NCI-H446 (cell line): ENCODE measurements around the gene SLC22A6.

Source experiments
- DNase-seq, 2 experiments: peaks; one replicate each; lab custom pipeline; 2025; lab: John Stamatoyannopoulos, UW

The SLC22A6 gene

DNA sequence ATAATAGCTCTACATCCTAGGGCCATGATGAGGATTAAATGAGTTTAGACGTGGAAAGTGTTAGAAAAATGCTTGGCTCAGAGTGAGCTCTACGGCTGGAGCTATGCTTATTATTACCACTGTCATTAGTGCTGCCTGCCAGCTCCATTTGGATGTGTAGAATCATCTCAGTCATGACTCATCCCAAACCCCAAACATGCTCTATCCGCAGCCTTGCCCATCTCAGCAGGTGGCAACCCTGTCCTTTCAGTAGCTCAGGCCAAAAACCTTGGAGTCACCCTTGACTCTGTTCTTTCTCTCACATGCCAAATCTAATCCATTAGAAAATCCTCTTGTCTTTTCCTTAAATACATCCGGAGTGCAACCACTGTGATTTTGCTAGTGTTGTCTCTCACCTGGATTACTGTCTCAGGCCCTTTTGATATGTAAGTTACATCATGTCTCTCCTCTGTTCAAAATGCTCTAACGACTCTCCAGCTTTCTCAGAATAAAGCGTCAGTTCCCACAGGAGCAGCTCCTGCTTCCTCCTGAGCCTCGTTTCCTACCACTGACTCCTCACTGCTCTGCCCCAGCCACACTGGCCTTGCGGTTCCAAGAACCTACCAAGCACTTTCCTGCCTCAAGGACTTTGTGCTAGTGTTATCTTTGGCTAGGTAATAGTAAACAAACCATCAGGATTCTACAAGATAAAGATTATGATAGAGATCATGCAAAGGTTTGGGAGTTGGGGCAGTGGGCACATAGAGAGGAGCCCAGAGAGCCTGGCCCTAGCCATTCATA lies 53.1 kb downstream of the SLC22A6 start:
- peak in 1 of 2 experiments; percentile 53 for DNase-seq

DNA sequence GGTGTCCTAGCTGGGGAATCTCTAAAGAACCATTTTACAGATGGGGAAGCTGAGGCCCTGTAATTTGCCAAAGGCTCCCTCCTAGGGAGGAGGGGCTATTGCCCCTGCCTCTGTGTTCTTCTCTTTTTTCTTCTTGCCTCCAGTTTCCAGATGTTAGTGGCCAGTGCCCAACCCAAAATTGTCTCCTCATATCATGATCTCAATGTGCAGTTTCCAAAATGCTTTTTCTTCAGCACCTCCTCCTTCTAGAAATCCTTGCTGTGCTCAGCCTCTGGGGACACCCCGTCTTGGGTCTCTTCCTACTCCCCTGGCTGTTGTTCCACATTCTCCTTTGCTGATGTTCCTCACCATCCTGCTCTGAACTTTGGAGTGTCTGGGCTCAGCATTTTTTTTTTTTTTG lies 54.1 kb downstream of the SLC22A6 start:
- DNase-seq: no peak

DNA sequence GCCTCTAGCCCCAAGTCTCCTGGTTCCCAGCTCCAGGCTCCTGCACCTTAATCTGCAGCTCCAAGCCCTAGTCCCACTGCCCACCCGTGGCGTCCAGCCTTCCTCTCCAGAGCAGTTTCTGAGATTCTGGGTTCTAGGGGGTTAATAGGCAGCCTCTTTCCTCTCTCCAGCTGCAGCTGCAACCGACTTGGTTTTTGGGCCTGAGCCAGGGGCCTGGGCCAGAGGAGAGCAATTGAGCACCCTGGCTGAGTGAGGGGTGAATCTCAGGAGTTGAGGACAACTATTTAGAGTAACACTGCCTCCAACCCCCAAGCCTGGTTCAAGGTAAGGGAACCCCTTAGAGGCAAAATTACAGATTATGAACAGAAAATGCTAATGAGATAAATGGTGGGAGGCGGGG lies 54.6 kb downstream of the SLC22A6 start:
- DNase-seq: no peak

DNA sequence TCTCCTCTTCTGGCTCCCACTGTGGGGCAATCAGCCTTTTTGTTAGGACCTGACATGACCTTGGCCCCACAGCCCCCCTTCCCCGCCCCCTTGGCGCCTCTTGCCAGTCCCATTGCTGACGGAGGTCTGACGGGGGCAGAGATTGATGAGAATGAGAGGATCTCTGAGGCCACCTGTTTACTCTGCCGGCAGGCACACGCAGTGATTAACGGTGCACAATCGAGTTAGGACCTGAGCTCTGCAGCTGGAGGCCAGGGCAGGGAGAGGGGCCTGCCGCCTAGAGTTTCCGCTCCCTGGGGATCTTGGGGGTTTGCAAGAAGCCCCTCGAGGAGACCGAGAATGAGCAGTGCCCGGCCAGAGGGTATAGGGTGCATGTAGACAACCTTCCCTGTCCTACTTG lies 56.8 kb downstream of the SLC22A6 start:
- DNase-seq: no peak

DNA sequence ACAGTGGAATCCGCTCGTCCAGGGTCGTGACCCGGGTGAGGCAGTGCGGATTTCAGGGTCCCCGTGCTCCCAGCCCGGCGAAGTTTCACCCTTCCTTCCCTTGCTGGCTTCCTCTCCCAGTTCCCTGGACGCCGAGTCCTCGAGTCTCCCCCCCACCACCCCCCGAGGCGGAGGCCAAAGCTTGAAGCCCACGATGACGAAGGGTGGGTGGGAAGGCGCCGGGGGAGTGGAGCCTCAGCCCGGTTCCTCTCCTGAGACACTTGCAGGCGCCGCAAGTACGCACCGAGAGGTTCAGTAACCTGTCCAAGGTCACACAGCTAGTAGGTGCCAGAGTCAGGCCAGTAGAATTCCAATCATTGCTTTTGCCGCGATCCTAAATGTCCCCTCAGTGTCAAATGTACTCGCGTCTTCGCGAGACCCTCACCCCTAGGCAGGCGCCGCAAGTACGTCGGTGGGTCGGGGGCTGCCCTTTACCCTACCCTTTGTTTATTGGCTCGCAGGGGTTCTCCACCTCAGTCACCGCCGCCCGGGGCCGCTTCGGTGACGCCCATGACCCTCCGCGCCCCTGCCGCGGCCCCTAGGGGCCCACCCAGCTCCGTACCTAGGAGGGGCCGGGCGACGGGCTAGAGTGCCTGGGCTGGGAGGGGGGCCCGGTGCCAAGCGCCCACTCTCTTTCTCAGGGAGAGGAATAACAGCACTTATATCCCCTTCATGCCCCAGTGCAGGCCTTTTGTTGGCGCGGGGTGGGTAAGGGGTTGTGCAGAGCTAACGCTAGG lies 57.9 kb downstream of the SLC22A6 start:
- no peak for DNase-seq
